ENCODE results near the gene IL17REL. TPM values are rescaled to one million over a fixed set of nuclear protein-coding genes. Genes with fewer than 3 reads are reported as not detected.

IL17REL gene
- total RNA-seq, 1 donor from 2014 or later = 0.07 TPM

- H3K4me3 Mint-ChIP-seq = no peak overlapping the region
- peaks cover 5% of the 10 kb centered on the region for H3K27me3 Mint-ChIP-seq (ENCODE audit: low read depth)
- no peak overlapping the region for H3K27ac Mint-ChIP-seq (ENCODE audit: unreplicated experiment)
- DNase-seq (ENCODE audit: low read depth, low spot score) = no peak
- H3K9me3 Mint-ChIP-seq = peaks cover 3% of the 10 kb centered on the region
- TF ChIP-seq CTCF (conservative IDR thresholded peaks at IDR 0.05) = no peak
- H3K4me1 Mint-ChIP-seq = no peaks in the 10 kb centered on the region
- no peaks in the 10 kb centered on the region for H3K36me3 Mint-ChIP-seq (ENCODE audit: low read depth)
Measured at GRCh38 chr22:50034126-50035081, 21.8 kb upstream of the IL17REL start.

DNA sequence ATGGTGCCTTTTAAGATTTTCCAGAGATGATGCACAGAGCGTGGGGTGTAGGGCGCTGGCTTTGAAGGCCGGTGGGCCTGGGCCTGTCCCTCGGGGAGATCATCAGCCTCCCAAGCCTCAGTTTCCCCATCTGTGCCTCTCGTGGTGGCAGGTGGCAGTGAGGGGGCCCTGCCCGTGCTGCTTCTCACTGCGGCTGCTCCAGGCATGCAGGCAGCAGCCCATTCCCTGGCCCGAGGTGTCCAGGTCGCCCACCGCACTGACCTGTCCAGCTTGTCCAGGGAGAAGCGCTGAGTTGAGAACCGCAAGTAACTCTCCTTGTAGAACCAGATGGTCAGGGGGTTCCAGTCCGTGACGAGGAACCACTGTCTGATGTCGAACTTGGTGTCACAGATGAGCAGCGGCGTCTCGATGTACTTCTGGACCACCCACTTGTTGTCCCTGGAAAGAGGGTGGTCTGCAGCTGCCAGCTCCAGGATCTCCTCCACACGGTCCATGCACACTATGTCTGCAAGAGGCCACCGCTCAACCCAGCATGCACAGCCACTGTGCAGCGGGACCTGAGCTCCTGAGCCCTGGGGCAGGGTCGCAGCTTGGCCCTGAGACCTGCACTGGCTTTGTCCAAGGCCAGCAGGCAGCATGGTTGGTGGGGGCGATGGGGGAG, 20.5 kb upstream of the IL17REL start:
- no peak overlapping the region for H3K4me3 Mint-ChIP-seq
- H3K36me3 Mint-ChIP-seq (ENCODE audit: low read depth) = no peaks in the 10 kb centered on the region
- DNase-seq (ENCODE audit: low read depth, low spot score) = no peak
- H3K4me1 Mint-ChIP-seq = no peaks in the 10 kb centered on the region
- TF ChIP-seq CTCF (conservative IDR thresholded peaks at IDR 0.05) = no peak
- peaks cover 6% of the 10 kb centered on the region for H3K27me3 Mint-ChIP-seq (ENCODE audit: low read depth)
- no peak overlapping the region for H3K27ac Mint-ChIP-seq (ENCODE audit: unreplicated experiment)
- no peaks in the 10 kb centered on the region for H3K9me3 Mint-ChIP-seq

- H3K4me3 Mint-ChIP-seq = no peak overlapping the region
Measured at GRCh38 chr22:50032109-50032871, 19.7 kb upstream of the IL17REL start.

DNA sequence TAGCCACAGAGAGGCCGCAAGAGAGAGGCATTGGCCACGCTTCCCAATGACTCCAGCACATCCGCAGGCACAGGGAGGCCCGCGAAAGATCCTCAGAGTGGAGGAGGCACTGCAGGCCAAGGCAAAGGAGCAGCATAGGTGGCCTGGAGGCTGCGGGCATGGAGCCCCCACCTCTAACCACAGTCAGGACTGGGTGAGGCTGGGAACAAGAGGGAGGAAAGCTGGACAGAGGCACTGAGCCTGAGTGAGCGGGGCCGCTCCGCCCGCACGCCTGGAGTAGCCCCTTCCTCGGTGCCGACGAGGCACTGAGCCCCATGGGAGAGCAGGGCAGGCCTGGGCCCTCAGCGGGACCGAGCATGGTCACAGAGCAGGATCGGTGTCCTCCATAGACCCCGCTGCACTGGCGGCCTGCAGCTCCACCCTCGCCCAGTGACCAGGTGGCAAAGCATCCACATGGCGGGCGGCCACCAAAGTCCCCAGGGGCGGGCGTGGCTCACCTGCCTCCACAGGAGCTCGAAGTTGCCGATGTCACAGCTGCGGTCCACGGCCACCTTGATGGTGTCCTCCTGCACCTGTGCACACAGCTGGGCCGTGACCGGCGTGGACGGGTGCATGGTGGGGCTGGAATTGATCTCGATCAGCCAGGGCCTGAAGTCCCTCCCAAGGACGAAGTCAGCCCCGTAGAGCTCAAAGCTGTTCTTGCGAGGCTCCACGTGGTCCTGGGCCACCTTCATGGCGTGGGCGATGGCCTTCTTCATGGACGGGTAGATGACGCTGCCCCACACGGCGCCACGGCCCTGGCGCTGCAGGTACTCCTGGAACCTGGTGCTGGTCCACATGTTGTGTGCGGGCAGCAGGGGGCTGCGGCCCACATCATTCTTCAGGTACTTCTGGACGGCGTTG, 18.9 kb upstream of the IL17REL start:
- H3K27ac Mint-ChIP-seq (ENCODE audit: unreplicated experiment) = no peak overlapping the region
- H3K9me3 Mint-ChIP-seq = no peaks in the 10 kb centered on the region
- no peak overlapping the region for H3K4me3 Mint-ChIP-seq
- no peak for DNase-seq (ENCODE audit: low read depth, low spot score)
- no peaks in the 10 kb centered on the region for H3K4me1 Mint-ChIP-seq
- H3K27me3 Mint-ChIP-seq (ENCODE audit: low read depth) = peaks cover 8% of the 10 kb centered on the region
- no peak for TF ChIP-seq CTCF (conservative IDR thresholded peaks at IDR 0.05)
- H3K36me3 Mint-ChIP-seq (ENCODE audit: low read depth) = no peaks in the 10 kb centered on the region

More at GRCh38 chr22:50032109-50032871, 19.7 kb upstream of the IL17REL start:
- no peaks in the 10 kb centered on the region for H3K9me3 Mint-ChIP-seq
- no peaks in the 10 kb centered on the region for H3K4me1 Mint-ChIP-seq
- no peak overlapping the region for H3K27ac Mint-ChIP-seq (ENCODE audit: unreplicated experiment)
- no peaks in the 10 kb centered on the region for H3K36me3 Mint-ChIP-seq (ENCODE audit: low read depth)
- no peak for DNase-seq (ENCODE audit: low read depth, low spot score)
- H3K27me3 Mint-ChIP-seq (ENCODE audit: low read depth) = peaks cover 6% of the 10 kb centered on the region
- no peak for TF ChIP-seq CTCF (conservative IDR thresholded peaks at IDR 0.05)

Data from neural crest cell (in vitro differentiated cells).